Fibroblast of the aortic adventitia (primary cell): ENCODE results near the gene ZNF500. TPM values are rescaled to one million over a fixed set of nuclear protein-coding genes. Genes with fewer than 3 reads are reported as not detected.

ENCODE experiments used
- DNase-seq: peaks from one replicate; pipeline ENCODE4 v3.0.0-alpha.2; 2010; ENCODE audit warnings: low read depth
- H3K4me3 ChIP-seq: 2 replicates; pipeline ENCODE4 v1.5.1; 2011; ENCODE audit warnings: low read depth, mild to moderate bottlenecking, control low read depth, low read length, moderate library complexity
- total RNA-seq: library from RNA; depleted of rRNA; stranded (reverse); fragments of >200 nt; gene quantifications from 2 replicates; pipeline ENCODE4 v1.2.3, GENCODE V29; 2012; ENCODE audit warnings: low replicate concordance
- TF ChIP-seq, protein P1 (sequence below): IDR thresholded peaks from 2 replicates; pipeline ENCODE4 v1.5.1; 2011; ENCODE audit warnings: mild to moderate bottlenecking, low read length, control low read depth, inconsistent platforms; ENCODE audit not compliant: insufficient read depth

Gene ZNF500
- total RNA-seq, 1 donor, result 8.3 TPM

DNA sequence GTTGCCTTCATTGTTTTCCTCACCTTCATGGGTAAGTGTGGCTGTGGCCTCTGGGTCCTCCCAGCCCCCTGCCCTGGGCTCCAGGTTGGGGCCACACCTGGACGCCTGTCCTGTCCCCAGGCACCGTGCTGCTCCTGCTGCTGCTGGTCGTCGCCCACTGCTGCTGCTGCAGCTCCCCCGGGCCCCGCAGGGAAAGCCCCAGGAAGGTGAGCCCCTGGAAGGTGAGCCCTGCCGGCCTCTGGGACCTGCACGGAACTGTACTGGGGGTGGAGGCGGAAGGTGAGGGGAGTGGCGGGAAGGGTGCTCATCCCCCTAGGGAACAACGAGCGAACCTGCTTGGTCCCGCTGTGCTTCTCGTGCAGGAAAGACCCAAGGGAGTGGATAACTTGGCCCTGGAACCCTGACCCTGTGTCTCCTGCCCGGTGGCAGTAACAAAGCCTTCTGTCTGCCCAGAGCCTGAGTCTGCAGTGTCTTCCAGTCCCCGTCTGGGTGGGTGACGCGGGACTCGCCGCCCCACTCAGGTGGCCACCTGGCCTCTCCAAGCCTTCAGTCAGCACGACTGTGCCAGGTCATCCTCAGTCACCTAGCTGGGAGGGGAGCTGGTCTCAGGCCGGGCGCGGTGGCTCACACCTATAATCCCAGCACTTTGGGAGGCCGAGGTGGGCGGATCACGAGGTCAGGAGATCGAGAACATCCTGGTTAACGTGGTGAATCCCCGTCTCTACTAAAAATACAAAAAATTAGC, 29.0 kb upstream of the ZNF500 start:
- no peak overlapping the region for H3K4me3 ChIP-seq
- TF ChIP-seq, protein P1, sequence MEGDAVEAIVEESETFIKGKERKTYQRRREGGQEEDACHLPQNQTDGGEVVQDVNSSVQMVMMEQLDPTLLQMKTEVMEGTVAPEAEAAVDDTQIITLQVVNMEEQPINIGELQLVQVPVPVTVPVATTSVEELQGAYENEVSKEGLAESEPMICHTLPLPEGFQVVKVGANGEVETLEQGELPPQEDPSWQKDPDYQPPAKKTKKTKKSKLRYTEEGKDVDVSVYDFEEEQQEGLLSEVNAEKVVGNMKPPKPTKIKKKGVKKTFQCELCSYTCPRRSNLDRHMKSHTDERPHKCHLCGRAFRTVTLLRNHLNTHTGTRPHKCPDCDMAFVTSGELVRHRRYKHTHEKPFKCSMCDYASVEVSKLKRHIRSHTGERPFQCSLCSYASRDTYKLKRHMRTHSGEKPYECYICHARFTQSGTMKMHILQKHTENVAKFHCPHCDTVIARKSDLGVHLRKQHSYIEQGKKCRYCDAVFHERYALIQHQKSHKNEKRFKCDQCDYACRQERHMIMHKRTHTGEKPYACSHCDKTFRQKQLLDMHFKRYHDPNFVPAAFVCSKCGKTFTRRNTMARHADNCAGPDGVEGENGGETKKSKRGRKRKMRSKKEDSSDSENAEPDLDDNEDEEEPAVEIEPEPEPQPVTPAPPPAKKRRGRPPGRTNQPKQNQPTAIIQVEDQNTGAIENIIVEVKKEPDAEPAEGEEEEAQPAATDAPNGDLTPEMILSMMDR, result no peak
- no peak for DNase-seq

DNA sequence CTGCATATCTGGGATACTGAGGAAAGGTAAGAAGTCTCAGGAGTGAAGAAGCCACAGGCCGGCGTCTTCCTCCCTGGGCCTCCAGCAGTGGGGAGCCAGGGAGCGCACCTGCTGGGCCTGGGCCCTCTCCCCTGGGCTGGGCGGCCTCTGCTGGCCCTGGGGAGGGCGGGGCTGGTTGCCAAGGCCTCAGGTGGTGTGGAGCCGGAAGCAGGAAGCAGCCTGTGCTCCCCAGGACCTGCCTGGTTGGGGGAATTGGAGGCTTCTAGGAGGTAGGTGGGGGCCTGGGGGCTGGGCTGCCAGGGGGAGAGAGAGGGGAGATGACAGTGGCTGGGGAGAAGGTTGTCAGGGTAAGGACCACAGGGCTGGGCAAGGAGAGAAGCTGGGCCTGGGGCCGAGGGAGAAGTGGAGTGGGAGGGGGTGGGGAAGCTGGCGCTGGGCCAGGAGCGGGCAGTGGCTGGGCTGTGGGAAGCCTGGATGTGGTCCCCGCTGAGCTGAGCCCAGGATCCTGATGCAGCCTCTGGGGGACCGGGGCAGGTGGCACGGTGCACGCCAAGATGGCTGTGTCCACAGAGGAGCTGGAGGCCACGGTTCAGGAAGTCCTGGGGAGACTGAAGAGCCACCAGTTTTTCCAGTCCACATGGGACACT, 28.3 kb upstream of the ZNF500 start, which contains the start of gene SMIM22:
Gene SMIM22 (plus strand): TSS at position 189 of the 647 bp plus-strand sequence. CDS start 366 bp downstream, at position 555.
- H3K4me3 ChIP-seq, result no peak within 1 kb of the TSS
- TF ChIP-seq, protein P1, result no peak
- no peak for DNase-seq

DNA sequence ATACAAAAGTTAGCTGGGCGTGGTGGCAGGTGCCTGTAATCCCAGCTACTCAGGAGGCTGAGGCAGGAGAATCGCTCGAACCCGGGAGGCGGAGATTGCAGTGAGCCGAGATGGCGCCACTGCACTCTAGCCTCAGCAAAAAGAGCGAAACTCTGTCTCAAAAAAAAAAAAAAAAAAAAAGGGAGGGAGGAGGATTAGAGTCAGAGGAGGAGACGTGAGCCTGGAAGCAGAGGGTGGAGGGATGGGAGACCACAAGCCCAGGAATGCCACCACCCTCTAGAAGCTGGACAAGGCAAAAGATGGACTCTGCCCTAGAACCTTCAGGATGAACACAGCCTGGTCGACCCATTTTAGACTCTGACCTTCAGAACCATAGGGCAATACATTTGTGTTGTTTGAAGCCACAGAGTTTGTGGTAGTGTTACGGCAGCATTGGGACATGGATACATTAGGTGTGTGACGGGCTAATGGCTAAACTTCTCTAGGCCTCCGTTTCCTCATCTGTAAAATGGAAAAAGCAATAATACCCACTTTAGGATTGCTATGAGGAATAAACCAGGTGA, 26.1 kb upstream of the ZNF500 start:
- H3K4me3 ChIP-seq, result no peak overlapping the region
- DNase-seq, result no peak
- TF ChIP-seq, protein P1, result no peak

DNA sequence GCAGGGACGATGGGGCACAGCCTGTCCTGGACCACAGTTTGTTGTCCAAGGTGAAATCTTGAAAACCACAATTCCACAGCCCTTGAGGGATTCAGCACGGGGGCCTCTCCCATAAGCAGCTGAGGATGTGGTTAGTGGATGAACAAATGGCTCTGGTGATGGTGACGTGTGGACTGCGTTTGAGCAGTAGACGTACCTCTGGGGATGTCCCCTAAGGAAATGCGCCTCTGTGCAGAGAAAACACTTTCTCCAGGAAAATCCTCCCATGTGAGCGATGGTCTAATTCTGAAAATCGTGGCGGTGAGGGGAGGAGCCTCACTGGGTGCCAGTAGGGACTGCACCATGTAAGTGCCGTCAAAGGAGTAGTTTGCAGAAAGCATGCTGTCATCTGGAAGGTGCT, 23.9 kb upstream of the ZNF500 start:
- TF ChIP-seq, protein P1, result no peak
- H3K4me3 ChIP-seq, result no peak overlapping the region
- DNase-seq, result no peak

DNA sequence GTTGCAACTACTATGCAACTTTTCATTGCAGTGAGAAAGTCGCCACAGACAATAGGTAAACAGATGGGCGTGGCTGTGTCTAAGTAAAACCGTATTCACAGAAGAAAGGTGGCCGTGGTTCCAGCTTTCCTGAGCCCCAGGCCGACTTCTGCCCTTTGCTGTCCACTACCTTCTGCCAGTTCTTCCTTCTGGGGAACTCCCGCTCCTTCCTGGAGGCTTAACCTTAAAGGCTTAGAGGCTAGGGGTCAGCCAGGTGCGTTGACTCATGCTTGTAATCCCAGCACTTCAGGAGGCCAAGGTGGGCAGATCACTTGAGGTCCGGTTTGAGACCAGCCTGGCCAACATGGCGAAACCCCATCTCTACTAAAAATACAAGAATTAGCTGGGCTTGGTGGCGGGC, 23.3 kb upstream of the ZNF500 start:
- no peak overlapping the region for H3K4me3 ChIP-seq
- no peak for DNase-seq

DNA sequence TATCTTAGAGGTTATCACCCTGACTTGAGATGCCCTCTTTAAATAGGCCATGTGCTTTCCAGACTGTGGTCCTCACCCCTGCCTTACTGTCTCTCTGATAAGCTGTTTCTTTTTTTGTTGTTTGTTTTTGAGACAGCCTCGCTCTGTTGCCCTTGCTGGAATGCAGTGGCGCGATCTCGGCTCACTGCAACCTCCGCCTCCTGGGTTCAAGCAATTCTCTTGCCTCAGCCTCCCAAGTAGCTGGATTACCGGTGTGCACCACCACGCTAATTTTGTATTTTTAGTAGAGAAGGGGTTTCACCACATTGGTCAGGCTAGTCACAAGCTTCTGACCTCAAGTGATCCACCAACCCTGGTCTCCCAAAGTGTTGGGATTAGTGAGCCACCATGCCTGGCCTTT, 21.9 kb upstream of the ZNF500 start:
- no peak for DNase-seq
- H3K4me3 ChIP-seq, result no peak overlapping the region
- TF ChIP-seq, protein P1, result no peak

More for the DNA sequence above, 23.3 kb upstream of the ZNF500 start:
- TF ChIP-seq, protein P1, result no peak
